Lower leg skin (tissue), 3 donors: ENCODE measurements around the gene LDB1.

Experiments used
- CTCF ChIP-seq, 3 donors: fragments of 450-650 bp; IDR thresholded peaks; one replicate each; pipeline ENCODE4 v1.5.1; 2016; ENCODE audit warnings: antibody characterized with exemption in 3 of 3, mild to moderate bottlenecking in 3 of 3, moderate library complexity in 2 of 3
- POLR2A ChIP-seq, 2 donors: fragments of 450-650 bp; IDR thresholded peaks; one replicate each; pipeline ENCODE4 v1.6.1; 2016 to 2017; ENCODE audit warnings: antibody characterized with exemption in 2 of 2, mild to moderate bottlenecking in 1 of 2, moderate library complexity in 1 of 2

GRCh38 chr10:102141583-102142107 lies 21.5 kb upstream of the LDB1 start:
- TF ChIP-seq CTCF (IDR thresholded peaks at IDR 0.05) (no peak), POLR2A (IDR thresholded peaks at IDR 0.05) (no peak)
